HG02763 (cell line): ENCODE measurements around the gene TMEM191C.
"Not testable (repeated sequence)": the region's sequence is repeated elsewhere in the genome, so short reads cannot be mapped to it uniquely, and the experiment has no call there.

Source experiments
- ATAC-seq: cut with Tn5 transposase; IDR thresholded peaks from one replicate; pipeline ENCODE4 v1.9.1; 2021; ENCODE audit warnings: mild to moderate bottlenecking, moderate library complexity; ENCODE audit not compliant: unreplicated experiment

The TMEM191C gene

DNA sequence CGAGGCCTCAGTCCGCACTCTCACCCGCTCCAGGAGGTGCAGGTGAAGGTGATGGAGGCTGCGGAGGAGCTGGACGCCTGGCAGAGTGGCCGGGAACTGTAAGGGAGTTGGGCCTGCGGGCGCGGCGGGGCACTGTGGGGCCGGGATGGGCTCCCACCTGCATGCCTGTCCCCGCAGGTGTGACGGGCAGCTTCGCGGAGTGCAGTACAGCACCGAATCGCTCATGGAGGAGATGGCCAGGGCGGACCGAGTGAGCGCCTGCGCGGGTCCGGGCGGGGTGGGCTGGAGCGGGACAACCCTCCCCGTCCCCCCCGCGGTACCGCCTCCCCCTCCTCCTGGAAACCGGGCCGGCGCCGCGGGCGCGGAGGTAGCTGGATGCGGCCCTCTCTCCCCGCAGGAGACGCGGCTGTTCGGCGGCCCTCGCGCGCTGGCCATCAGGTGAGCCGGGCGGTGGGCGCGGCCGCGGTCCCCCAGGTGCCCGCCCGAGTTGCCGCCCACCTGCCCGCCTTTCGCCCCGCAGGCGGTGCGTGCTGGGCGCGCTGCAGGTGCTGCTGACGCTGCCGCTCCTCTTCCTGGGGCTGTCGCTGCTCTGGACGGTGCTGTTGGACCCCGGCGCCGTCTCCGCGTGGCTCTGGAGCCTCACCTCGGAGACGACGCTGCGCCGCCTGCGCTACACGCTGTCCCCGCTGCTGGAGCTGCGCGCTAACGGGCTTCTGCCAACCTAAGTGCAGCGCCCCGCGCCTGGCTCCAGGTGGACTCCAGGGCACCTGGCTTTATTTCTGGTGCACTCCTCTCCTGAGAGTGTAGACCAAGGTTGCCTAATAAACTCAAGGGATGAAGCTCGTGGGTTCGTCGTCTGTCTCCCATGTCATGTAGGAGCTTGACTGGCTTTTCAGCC lies 2.2 kb downstream of the TMEM191C start:
- not testable (repeated sequence) for ATAC-seq

- ATAC-seq: not testable (repeated sequence)
These were observed 5.8 kb downstream of the TMEM191C start for GRCh38 chr22:21472984-21473383.

DNA sequence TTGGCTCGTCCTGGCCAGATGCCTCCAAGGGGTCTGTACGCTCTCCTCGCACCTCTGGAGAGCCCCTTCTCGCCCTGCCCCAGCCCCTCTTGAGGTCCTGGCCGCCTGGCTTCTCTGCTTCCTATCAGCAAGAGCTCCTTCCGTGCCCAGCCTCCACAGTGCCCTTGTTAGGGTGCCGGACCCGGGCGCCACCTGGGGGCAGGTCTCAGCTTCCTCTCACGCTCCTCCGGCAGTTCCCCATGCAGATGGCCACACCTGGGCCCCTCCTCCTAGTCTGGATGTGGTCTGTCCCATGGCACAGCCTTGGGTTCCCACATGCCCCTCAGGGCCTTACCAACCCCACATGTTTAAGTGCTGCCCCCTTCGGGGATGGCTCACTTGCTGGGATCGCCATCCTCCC lies 6.5 kb downstream of the TMEM191C start:
- not testable (repeated sequence) for ATAC-seq

GRCh38 chr22:21484039-21484438 lies 16.9 kb downstream of the TMEM191C start:
- not testable (repeated sequence) for ATAC-seq

DNA sequence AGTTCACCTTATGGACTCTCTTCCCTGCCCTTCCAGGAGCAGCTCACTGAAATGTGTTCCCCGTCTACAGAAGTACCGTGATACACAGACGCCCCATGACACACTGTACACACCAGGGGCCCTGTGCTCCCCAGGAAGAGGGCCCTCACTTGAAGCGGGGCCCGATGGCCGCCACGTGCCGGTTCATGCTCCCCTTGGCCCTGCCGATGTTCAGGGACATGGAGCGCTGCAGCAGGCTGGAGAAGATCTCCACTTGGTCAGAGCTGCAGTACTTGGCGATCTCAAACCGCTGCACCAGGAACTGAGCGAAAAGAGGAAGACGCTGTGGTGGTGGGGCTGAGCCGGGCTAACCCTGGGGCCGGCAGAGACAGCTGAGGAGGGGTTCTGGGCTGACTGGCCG lies 20.5 kb downstream of the TMEM191C start:
- ATAC-seq: not testable (repeated sequence)

GRCh38 chr22:21489149-21489680 lies 22.0 kb downstream of the TMEM191C start:
- not testable (repeated sequence) for ATAC-seq

DNA sequence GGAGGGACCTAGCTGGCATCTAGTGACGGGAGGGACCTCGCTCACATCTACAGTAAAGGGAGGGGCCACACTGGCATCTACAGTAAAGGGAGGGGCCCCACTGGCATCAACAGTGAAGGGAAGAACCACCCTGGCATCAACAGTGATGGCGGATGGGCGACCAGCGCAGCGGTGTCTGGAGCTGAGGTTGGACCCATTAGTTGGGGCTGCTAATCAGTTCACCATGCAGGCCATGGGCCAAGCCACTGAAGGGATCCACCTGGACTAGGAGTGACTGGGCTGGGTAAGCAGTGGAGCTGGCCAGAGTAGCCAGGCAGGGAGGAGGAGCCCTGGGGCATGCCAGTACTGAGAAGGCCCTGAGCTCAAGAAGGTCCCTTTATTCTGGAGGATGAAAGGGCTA lies 23.4 kb downstream of the TMEM191C start:
- ATAC-seq: not testable (repeated sequence)

- ATAC-seq: not testable (repeated sequence)
These were observed 25.1 kb downstream of the TMEM191C start for GRCh38 chr22:21492271-21492670.

DNA sequence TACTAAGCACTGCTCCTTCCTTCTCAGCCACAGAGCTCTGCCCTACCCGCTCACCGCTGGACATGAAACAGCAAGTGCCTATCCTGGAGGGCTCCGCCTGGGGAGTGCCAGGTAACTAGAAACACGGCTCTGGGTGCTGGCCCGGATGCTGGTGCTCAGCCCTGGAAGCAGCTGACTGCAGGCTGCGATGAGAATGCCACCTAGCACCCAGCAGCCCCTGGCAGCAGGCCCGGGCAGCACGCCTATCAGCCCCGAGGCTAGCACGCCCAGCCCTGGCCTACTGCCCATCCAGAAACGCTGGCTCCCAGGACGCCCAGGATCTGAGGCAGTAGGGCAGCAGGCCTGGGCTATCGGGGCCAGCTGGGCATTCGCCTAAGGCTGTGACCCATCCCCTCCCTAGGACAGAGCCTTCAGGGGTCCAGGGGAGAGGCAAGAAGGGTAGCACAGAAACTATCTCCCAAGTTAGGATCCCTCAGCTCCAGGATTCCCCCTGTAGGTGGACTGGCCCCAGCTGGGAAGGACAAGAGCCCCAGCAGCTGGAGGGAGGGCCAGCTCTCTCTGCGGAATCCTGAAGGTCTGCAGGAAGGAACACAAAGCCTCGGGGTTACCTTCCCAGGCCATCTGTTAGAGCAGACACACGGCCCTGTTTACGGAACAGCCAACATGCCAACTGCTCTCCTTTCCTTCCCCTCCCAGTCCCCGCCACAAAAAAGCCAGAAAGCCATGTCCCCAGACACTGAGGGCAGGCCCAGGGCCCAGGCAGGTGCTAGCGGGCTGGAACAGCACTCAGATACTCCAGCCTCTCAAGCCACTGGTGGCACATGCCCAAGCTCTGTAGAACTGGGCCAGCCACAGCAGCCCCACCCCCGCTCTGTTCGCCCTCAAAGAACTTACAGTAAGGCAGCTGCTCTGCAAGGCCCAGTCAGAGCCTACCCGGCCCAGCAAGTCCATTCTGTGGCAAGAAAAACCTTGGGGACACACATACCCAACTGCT lies 26.9 kb downstream of the TMEM191C start:
- ATAC-seq: not testable (repeated sequence)

DNA sequence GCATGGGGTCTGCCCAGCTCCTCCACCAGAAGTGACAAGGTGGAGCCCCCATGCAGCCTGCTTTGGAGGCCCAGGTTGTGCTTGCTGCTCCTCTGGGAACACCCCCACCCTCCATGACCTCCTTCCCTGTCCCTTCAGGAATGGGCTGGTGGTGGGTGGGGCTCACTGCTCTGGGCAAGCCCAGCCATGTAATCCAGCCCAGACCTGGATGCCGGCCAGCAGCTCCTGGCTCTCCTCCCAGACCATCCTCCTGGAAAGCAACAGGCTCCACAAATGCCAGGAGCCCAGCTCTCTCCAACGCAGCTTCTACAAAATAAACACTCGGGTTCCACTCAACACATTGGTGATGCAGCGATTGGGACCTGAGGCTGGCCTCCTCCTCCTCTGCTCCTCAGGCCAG lies 30.8 kb downstream of the TMEM191C start:
- not testable (repeated sequence) for ATAC-seq

GRCh38 chr22:21498489-21498888 lies 31.3 kb downstream of the TMEM191C start:
- not testable (repeated sequence) for ATAC-seq

DNA sequence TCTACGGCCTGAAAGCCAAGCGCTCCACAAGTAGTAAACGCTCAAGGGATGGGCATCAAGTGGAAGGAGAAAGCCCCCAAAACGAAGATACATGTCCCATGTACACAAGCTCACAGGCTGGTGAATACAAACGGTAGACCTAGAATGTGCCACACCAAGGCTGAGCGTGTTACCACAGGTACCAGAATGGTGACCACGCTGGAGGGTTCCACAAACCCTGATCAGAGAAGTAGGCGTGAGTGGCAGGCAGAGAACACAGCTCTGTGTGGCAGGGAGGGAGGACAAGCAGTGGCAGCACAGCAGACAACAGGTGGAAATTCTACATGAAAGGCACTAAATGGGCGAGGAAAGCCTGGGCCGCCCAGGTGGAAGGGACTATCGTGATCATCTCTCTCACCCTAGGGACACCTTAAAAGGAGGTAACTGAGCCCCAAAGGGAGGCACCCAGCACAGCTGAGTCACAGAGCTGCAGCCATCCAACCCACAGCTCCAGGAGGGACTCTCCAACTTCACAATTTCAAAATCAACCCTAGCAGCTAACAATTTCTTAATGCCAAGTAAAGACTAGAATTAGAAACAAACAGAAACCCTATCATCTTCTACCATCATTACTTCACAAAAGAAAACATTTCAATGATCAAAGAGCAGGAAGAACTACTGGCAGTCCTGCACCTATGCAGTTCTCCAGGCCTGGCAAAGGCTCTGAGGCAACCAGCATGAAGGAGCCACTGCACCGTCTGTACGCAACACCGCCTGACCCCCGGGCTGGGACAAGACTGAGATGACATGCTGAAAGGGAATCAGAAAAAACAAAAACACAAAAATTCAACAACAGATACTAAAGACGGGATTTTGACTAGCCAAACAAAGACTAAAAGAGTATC lies 32.7 kb downstream of the TMEM191C start:
- ATAC-seq: not testable (repeated sequence)

- not testable (repeated sequence) for ATAC-seq
These were observed 43.2 kb downstream of the TMEM191C start for GRCh38 chr22:21510397-21510796.

- not testable (repeated sequence) for ATAC-seq
These were observed 44.8 kb downstream of the TMEM191C start for GRCh38 chr22:21512022-21512421.

DNA sequence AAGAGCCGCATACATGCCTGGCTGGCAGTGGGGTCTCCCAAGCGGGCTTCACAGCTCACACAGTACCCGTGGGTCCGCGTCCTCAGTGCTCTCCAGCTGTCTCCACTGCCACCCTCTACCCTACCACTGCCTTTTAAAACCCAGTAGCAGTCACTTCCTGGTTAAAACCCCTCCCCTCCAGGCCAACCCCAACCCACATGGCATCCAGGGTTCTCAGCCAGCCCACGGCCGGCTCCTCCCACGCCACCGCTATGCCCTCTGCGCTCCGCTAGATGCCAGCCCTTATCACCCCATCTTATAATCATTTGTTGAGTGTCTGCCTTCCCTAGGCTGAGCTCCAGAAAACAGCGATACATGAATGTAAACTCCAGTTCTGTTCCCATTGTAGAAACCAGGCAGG lies 46.9 kb downstream of the TMEM191C start:
- ATAC-seq: not testable (repeated sequence)

DNA sequence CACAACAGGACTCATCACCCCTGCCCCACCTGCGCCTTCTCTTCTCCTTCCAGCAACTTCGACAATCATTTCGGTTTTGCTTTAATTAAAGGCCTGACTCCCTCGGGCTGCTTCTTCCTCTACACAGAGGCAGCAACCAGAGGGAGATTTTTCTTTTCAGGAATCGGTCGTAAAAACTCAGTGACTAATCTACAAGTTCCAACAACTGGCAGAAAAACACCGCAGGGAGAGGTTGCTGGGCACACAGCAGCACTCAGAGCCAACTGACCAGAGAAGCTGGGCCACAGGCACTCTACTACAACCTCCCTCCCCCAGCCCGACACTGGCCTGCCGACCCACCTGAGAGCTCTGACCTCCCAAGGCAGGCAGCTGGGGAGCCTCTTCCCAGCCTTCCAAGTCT lies 48.0 kb downstream of the TMEM191C start:
- ATAC-seq: not testable (repeated sequence)

GRCh38 chr22:21516522-21516921 lies 49.3 kb downstream of the TMEM191C start:
- not testable (repeated sequence) for ATAC-seq

DNA sequence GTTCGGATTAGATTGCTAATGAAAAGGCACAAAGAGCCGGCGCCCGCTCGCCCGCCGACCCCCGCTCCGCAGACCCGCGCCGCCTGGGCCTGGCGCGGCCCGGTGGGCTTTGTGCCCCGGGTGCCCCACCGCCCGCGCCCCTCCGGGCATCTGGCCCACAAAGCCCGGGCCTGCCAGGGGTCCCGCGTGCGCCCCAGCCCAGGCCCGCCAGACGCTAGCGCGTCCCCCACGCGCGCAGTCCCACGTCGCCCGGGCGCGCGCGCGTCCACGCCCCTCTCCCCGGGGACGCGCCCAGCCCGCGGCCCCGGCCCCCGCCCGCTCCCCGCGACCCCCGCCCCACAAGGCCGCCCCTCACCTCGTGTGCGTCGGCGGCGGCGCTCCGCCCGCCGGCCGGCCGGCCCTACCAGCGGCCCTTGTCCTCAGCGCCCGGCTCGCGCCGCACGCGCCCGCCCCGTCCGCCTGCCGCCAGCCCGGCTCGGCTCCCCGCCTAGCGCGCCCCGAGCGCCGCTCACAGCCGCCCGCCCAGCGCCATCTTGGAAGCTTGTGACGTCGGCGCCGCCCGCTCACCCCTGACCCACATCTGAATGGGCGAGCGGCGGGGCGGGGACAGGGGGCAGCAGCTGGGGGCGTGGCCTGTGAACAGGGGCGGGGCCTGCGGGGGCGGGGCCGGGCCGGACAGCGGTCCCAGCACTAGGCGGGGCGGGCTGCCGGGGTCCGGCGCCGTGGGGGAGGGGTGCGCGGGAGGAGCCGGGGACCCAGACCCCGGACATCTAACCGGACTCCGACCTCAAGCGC lies 50.0 kb downstream of the TMEM191C start:
- peak; percentile 71 for ATAC-seq
